HG02571 (cell line): Measurements from ENCODE around the gene TAS2R19.

Experiments
- ATAC-seq: cut with Tn5 transposase; IDR thresholded peaks from one replicate; pipeline ENCODE4 v1.9.1; 2021; ENCODE audit warnings: mild to moderate bottlenecking, moderate library complexity; ENCODE audit not compliant: unreplicated experiment

Gene TAS2R19

DNA sequence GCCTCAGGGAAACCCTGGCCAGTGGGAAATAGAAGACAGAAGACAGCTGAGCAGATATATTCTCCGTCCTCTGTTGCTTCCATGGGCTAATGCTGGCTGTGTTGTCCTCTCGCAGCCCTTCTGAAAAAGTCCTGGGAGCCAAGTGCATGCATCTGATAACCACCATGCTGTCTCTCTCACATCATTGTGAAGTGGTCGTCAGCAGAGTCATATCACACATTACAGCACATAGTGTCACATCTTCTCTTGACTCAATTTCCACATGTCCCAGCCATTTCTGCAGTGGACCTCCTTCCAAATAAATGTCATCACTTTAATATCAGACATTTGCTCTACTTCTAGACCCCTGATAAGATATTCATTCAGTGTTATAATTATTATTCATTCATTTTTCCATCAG lies 28.1 kb downstream of the TAS2R19 start:
- no peak for ATAC-seq

DNA sequence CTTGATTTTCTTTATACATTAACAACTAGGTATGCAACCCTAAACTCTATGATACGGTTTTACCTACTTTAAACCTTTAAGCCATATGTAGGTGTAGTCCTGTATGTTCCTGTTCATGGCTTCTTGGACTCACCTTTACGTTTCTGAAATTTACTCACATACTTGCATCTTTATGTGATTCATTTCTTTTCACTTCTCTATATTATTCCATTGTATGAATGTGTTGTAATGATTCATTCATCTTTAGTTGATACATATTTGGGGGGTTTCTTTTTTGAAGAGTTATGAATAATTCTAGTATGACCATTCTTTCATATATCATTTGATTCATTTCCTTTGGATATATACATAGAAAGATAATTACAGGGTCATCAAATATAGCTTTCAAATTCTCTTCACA lies 33.3 kb downstream of the TAS2R19 start:
- ATAC-seq = no peak

DNA sequence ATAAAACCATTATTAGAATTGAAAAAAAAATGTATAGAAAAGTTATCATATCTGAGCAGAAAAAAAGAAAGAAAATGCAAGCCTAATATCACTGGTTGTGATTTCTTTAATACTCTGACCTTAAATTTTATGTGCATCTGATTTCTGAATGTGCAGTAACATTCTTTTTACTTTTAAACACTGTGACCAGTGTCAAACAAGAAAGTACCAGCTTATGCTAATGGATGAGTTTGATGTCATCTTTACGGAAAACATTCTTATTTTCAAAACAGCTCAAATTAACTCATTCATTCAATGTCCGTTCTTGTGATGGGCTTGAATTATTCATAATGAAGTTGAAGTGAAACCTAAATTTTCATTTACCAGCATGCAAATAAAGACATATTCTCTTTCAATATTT lies 35.6 kb downstream of the TAS2R19 start, which contains the start of gene TAS2R50:
Gene TAS2R50 (minus strand): TSS at position 101 of the 400 bp plus-strand sequence. CDS start 52 bp downstream, at position 49.
- ATAC-seq = no peak

DNA sequence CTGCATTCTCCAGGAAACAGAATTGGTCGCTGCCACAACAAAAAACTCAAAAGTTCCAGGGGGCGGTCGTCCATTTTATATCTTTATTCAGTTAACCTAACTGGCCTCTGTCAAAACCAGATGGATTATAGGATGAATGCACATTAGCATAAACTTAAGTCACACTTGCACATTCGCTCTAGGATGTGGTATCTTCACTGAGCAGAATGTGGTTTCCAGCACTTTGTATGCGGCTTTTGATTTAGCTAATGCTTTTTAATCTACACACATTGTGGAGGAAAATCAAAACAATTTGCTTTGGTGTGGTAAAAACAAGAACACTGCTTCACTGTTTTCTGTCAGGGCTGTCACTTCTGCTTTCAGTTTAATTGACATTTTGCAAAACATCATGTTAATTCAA lies 40.2 kb downstream of the TAS2R19 start:
- no peak for ATAC-seq

DNA sequence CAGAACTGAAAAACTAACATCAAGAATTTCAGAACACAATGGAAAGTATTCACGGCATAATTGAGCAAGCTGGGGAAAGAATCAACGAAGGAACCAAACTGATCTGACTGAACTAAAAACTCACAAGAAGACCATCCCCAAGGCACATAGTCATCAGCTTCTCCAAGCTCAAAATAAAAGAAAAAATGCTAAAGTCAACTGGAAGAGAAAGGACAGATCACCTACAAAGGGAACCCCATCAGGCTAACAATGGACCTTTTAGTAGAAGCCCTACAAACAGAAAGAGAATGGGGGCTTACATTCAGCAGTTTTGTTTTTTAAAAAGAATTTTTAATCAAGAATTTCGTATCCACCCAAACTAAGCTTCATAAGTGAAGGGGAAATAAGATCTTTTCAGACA lies 47.5 kb downstream of the TAS2R19 start:
- no peak for ATAC-seq
